ENCODE data around the gene ORM2.
"Not testable (repeated sequence)": the region's sequence is repeated elsewhere in the genome, so short reads cannot be mapped to it uniquely, and the experiment has no call there.

ORM2 gene

GRCh38 chr9:114329625-114330022 lies at the start of gene ORM2:
Gene ORM2, plus strand, starts transcription at chr9:114329869. Its CDS starts 36 bp downstream, at chr9:114329905.
- DNase-seq: not testable (repeated sequence)

DNA sequence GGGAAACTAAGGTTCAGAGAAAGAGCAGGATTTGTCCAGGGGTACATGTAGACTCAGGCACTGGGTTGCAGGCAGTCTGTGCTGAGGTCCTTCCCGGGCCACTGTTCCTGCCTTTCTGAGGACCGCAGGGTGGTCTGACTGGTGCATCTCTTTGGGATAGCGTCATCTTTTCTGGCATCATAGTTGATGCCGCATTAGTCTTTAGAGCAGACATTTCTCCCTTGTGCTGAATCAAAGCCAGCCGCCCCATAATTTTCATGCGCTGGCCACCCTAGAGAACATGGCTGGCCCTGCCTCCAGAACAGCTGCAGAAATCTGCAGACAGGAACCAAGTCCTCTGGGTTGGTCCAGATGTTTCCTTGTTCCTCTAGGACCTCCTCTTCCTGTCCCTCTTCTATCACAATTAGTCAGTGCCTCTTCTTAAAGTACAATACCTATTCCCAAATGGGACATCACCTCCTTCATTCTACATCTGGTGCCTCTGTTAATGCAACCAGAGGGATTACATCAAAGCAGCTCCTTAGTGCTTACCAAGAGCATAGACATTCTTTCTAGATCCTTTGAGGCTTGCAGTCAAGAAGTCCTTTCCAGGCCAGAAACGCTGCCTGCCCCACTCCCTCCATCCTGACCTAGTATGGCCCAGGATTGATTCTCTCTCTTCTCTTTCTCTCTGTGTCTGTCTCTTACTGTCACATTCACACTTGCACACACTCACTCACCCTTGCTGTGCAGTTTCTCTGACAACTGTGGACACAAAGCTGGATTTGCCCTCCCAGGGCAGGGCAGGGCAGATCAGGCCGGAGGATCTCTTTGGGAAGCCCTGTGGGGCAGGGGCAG lies 48.8 kb upstream of the ORM2 start:
- DNase-seq: no peak

DNA sequence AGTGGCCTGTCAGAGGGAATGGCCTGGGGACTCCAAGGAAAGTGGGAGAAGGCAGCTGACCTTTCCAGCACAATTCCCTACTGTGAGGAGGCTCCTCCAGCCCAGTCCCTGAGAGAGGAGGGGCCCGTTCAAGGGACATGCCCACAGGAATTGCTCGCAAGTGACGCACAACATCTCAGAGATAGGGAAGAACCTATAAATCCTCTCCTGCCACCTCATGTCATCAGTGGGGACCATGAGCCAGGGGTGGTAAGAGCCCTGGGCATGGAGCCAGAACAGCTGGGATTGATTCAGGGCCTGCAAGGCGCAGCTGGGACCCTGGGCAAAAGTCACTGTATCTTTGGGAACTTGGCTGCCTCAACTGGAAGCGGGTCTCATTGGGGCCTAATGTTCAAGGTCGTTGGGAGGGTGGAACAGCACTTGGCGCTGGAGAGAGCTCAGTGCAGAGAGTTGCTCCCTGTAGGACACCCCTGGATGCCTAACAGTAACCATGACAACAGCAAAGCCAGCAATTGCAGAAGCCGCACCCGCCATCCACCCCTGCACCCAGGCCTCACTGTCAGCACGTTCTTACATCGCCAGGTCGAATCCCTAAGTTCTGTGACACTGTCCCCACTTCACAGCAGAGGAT lies 48.1 kb upstream of the ORM2 start:
- no peak for DNase-seq

- DNase-seq: no peak
Observed at GRCh38 chr9:114282104-114282485, 47.6 kb upstream of the ORM2 start.

- DNase-seq: no peak
Observed at GRCh38 chr9:114282507-114282906, 47.2 kb upstream of the ORM2 start.

- DNase-seq: no peak
Observed at GRCh38 chr9:114282926-114283325, 46.7 kb upstream of the ORM2 start.

GRCh38 chr9:114283551-114284111 lies 46.0 kb upstream of the ORM2 start:
- DNase-seq: no peak

DNA sequence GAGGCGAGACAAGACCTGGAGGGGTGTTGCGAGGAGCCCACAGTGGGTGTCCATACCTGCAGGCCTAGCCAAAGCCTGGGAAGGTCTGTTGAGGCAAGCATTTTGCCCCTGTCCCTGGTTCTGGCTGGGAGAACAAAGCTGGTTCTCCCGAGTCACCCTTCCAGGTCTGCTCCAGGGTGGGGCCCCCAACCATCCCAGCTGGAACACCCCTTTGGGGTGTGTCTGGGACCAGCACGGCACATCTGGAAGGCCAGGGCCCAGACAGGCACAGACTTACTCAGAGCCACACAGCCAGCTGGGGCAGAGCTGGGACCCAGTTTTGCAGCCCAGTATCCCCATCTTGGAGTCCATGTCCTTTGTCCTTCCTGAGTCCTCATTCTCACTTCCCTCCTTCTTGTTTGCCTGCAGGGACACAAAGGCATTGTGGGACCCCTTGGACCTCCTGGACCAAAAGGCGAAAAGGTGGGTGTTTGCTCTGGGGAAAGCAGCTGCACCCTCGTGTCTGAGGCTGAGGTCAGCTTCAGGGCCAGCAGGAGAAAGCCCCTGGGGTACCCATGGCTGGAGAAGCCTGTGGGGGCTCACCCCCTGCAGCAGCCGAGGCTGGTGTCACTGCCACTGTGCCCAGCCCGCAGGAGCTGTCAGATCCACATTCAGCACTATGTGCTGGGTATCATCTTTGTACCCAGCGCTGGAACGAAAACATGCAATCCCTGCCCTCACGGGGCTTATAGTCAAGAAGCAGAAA lies 45.2 kb upstream of the ORM2 start:
- DNase-seq: no peak

DNA sequence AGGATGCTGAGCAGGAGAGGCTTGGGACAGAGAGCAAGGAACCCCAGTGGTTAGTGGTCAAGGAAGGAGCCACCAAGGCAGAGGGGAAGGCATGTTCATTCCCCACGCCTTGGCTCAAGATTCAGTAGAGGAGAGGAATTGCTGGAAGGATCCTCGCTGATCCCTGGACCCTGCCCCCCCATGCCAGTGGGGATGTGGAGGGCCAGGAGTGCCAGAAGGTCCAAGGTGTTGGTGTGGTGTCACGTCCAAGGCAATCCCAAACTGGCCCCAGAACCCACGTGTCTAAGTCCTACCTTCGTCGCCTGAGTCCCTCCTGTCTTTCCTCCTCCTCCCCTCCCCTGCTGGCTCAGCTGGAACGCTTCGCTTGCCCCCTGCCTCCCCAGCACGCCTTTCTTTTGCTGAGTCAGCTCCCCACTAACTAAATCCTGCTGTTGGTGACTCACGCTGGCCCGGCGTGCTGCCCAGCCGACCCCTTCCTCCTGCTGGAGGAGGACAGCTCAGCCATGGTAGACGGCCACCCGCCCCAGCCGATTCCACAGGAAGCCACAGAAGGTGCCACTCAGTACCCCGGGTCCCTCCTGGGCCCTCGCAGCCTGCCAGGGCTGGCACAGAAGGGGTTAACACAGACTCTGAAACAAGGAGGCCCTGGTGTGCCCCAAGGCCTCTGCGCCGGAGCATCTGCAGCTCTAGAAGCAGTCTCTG lies 44.4 kb upstream of the ORM2 start:
- DNase-seq: no peak

DNA sequence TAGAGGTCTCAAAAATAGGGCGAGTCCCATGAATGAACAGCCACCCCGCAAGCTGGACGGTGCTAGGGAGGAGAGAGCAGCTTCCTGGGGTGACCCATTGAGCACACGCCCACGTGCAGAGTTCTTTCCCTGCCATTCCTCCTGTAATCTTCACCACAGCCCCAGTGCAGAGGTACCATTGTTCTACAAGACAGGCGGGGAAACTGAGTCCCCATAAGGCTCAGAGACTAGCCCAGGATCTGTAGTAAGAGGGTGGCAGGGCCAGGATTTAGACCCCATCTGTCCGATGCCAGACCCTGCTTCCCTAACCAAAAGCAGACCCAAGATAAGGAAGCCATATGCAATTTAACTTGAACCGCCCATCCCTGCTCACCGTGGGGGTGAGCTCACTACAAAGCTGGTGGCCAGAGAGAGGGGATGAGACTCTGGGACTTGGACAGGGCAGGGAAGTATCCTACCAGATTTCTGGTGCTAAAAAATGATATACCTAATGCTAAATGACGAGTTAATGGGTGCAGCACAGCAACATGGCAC lies 43.5 kb upstream of the ORM2 start:
- DNase-seq: no peak

DNA sequence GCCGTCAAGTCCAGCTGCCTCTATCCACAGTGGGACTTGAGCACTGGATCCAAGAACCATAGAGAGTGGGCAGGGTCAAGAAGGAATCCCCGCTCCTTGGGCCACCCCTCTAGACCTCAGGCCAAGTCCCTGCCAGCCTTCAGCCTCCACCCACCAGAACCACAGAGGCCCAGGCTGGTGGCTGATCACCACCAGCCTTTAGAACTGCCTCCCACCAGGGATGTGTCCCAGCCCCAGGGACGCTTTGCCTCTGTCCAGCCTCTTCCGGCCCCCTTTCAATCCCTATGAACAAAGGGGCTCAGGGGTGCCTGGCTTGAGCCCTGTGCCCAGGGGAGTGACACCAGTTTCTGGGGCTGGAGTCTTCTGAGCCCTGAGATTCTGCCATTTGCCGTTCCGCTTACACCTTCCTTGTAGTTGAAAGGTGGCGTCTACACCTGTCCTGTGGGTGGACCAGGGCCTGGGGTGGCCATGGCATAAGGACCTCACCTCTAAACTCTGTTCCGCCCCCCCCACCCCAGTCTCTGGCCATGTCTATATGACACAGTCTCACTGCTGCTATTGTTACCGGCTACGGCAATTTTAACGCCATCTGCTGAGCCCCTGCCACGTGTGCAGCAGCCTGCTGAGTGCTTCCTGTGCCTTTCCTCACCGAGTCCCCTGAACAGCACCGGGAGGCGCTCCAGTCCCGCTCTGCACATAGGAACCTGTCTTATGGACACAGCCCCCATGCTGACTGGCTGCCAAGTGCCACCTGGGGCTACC lies 42.5 kb upstream of the ORM2 start:
- no peak for DNase-seq

DNA sequence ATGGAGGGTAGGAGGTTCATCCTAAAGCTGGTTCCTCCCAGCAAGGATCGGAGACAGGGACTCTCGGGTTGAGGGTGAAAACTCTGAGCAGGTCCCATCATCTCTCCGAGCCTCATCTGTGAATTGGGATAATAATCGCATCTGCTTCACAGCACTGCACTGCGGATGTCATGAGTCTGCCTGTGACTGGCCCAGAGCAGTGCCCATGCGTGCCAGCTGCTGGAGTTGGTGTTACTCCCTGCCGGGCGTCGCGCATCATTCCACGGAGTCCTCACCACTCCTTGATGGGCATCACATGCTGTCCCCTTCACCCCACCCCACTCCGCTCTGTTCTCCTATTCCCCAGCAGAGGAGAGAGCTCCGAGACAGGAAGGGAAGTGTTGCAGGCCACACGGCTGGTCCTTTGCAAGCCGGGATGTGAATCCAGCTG lies 41.9 kb upstream of the ORM2 start:
- DNase-seq: no peak

GRCh38 chr9:114288193-114289091 lies 41.2 kb upstream of the ORM2 start:
- no peak for DNase-seq

DNA sequence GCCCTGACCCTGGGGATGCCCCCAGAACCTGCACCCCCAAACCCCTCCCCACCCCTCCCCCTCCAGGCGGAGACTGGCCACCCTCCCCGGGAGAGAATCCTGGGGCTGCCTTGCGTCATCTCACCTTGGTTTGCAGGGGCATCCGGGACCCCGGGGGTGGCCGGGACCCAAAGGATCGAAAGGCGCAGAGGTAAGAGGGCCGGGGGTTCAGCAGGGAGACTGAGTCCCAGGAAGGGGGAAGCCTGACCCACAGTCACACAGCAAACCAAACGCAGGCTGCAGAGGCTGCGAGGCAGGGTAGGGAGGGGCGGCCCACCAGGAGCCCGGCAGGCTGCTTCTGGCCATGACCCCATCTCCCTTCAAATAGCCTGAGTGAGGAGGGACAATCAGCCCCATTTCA lies 40.6 kb upstream of the ORM2 start:
- DNase-seq: no peak

DNA sequence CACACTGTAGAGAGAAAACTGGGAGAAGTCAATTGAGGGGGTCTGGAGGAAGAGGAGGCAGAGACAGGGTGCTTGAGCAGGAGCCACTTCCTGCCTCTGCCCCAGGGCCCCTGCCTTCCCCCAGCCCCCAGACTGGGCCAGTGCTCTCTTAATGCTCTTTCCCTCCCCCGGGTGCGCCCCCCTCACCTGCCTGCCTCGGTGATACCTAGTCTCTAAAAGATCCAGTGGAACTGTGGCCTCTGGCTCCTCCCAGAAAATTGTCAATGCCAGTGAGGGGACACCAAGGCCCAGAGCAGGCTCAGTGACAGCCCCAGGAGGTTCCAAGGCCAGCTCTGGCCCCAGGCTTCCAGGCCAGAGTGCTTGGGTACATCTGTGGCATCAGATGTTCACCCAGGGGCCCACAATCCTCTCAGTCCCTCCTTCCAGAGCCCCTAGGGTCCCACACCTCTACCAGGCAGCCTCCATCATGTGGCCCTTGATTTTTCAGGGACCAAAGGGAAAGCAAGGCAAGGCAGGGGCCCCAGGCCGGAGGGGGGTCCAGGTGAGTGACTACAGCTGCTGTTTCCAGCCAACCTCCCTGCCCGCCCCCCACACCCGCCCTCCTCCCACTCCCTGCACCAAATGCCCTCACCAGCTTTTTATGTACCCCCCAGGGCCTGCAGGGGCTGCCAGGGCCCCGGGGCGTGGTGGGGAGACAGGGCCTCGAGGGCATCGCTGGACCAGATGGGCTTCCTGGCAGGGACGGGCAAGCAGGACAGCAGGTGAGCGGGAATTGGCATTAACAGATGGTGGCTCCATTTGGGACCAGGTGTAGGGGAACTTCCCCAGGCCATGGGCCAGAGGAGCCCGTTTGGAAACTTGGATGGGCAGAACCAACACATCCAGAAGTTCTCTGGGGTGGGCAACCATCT lies 39.8 kb upstream of the ORM2 start:
- no peak for DNase-seq

- DNase-seq: no peak
Observed at GRCh38 chr9:114290561-114290986, 39.1 kb upstream of the ORM2 start.

- peak; percentile 27 for DNase-seq
Observed at GRCh38 chr9:114291064-114291474, 38.6 kb upstream of the ORM2 start.

- no peak for DNase-seq
Observed at GRCh38 chr9:114291886-114292590, 37.6 kb upstream of the ORM2 start.

GRCh38 chr9:114294664-114295063 lies 35.0 kb upstream of the ORM2 start:
- DNase-seq: no peak

All from NCI-H748 treated with DMSO at 0.1 percent for 48 hours (cell line).